GM18508 (cell line): Measurements from ENCODE around the gene ZNF507.

Experiments used
- ATAC-seq: cut with Tn5 transposase; IDR thresholded peaks from one replicate; pipeline ENCODE4 v1.9.1; 2021; ENCODE audit warnings: moderate number of reproducible peaks; ENCODE audit not compliant: insufficient read depth, unreplicated experiment

ZNF507 gene

DNA sequence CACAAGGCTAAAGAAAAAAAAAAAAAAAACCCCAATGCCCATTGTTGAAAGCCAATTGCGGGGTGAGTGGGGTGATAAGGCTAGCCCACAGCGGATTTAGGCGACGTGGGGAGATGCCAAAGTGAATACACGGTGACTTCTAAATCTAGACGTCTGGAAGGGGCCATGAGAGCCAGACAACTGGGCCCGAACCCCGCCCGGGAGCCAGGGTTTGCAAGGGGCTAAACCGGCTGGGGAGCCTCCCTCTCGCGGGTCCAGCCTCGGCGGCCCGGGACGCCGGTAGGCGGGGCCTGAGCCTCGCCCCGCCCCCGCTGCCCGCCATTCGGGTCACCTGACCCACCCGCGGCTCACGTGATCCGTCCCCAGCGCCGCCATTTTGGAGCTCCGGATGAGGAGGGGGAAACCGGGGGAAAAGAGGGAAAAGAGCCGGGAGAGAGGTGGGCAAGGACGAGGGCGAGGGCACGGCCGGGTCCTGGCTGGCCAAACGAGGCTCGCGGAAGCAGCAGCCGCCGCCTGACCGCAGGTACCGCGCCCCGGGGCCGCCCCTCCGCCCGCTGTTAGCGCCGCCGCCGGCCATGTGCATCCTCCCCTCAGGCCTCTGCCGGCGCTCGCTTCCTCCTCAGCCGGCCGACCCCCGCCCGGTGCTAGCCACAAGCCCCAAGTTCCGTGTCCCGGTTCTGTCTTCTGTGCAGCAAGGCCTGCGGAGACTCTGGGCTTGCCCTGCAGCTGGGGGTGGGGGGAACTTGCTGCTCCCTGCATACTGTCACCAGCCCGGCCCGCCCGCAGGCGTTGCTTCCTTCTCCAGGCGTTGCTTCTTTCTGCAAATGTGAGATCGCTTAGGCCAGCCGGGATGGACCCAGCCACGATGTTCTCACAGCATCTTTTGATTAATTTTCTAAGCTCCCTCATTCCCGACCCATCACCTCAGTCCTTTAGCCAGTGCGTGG, at the start of gene ZNF507:
Gene ZNF507, plus strand, starts transcription at position 350 of the 947 bp plus-strand sequence. CDS start 7,221 bp downstream, outside the sequence.
- ATAC-seq, result peak; percentile 39

DNA sequence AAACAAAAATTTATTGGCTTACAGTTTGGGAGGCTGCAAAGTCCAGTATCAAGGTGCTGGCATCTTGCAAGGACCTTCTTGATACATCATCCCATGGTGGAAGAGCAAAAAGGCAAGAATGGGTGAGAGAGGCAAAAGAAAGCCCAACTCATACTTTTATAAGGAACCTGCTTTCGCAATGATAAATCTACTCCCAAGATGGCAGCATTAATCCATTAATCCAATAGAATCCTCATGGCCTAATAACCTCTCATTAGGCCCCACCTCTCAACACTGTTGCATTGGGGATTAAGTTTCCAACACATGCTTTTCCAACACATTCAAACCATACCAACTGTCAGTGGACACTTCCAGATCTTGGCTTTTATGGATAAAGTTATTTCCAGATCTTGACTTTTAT, 48.7 kb upstream of the ZNF507 start:
- ATAC-seq, result no peak

GRCh38 chr19:32302778-32303177, 42.6 kb upstream of the ZNF507 start:
- no peak for ATAC-seq

DNA sequence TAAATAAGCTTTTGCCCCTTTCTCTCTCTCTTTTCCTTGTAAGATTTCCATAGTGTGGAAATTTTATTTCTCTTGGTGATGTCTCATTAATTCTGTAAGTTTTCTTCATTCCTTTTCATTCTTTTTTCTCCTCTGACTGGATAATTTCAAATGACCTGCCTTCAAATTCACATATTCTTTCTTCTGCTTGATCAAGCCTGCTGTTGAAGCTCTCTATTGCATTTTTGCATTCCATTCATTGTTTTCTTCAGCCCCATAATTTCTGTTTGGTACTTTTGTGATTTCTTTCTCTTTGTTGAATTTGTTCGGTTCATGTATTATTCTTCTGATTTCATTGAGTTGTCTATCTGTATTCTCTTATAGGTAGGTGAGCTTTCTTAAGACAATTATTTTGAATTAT, 42.2 kb upstream of the ZNF507 start:
- no peak for ATAC-seq

DNA sequence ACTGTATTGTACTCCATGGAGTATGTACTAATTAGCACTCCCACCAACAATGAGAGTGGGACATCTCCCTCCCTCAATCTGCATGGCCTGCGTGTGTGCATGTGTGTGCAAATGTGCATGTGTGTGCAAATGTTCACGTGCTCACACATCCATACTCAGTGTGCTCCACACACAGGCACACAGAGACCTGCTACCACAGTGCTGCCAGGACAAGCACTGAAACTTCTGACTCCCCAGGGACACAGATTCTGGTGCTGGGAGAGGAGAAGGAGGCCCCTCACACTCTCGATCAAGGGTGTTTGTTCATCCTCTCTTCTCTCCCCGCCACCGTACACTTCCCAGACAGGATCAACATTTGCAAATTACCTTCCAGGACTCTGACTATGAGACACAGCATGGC, 37.8 kb upstream of the ZNF507 start:
- ATAC-seq, result no peak

GRCh38 chr19:32308431-32309077, 36.9 kb upstream of the ZNF507 start:
- ATAC-seq, result no peak

DNA sequence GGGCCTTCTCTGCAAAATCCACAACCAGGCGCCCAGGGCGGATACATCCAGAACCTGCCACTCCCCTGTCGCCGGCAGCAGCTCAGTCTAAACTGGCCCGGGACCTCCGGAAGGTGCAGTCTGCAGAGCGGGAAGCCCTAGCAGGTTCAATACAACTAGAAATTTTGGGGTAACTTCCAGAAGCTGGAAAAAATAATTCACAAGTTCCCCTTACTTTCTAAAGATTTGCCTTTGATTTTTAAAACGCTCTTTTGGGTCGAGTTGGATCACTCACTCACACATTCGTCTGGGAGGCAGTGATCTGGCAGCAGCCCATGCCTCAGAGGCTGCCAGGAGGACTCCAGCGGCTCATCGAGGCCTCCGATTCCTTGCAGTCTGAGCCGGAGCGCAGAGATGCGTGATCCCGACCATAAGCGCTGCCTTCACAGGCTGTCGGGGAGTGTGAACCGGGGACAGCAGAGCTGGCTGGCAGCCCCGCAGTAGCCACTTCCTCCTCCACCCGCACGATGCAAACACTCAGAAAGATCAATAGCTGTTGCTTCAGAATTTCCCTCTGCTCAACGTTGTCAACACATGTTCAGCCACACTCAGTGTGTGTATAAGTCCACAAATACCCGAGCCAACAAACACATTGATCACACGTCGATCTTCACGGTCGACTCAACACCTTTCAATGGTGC, 35.6 kb upstream of the ZNF507 start:
- ATAC-seq, result no peak

DNA sequence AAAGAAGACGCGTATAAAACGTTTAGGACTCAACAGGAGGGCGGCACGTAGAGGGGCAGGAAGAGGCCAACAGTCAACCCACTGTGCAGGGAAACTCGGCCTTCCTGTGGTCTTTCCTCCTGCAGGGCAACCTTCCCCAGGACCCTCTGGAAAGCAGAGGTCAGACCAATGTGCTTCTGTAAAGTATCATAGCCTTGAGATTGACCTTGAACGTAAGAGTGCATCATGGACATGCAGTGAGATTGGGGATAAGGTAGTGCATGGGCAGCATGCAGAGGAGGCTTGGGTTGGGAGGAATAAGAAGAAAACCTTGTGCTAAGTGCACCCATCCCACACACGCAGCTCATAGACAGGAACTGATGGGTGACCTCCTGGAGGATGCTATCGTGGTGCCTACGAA, 34.0 kb upstream of the ZNF507 start:
- ATAC-seq, result no peak

DNA sequence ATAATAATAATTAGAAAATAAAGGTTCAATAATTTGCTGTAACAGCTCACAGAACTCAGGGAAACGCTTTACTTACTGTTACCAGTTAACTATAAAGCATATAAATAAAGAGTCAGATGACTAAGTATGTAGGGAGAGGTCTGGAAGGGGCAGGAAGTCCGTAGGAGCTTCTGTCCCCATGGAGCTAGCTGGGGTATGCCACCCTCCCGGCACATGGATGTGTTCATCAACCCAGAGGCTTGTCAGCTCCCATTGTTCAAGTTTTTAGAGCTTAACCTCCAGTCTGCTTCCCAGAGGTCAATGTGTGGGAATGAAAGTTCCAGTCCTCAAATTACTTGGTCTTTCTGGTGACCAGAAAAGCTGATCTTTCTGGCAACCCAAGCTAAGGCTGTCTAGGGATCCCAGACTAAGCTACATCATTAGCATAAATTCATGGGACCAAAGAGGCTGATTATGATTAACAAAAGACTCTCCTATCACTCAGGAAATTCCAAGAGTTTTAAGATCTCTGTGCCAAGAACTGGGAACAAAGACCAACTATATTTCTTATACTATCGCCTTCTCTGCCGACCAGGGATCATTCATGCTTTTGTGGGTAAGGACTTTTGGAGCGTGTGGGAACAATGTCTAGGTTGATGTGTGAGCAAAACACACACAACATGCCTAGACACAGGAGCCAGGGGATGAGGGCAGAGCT, 31.7 kb upstream of the ZNF507 start:
- no peak for ATAC-seq

DNA sequence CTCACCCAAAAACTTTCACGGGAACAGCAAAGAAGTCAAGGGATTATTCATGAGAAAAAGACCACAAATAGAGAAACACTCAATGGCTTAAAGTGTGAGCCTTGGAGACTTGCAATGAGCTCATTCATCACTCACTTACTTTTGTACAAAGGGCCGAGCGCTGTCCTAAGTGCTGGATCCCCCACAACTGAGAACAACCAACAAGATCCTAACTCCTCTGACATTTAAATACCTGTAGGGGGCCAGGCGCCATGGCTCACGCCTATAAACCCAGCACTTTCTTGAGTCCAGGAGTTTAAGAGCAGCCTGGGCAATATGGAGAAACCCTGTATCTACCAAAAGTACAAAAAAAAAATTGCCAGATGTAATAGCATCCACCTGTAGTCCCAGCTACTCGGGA, 29.4 kb upstream of the ZNF507 start:
- ATAC-seq, result no peak

GRCh38 chr19:32317086-32317485, 28.3 kb upstream of the ZNF507 start:
- ATAC-seq, result no peak

DNA sequence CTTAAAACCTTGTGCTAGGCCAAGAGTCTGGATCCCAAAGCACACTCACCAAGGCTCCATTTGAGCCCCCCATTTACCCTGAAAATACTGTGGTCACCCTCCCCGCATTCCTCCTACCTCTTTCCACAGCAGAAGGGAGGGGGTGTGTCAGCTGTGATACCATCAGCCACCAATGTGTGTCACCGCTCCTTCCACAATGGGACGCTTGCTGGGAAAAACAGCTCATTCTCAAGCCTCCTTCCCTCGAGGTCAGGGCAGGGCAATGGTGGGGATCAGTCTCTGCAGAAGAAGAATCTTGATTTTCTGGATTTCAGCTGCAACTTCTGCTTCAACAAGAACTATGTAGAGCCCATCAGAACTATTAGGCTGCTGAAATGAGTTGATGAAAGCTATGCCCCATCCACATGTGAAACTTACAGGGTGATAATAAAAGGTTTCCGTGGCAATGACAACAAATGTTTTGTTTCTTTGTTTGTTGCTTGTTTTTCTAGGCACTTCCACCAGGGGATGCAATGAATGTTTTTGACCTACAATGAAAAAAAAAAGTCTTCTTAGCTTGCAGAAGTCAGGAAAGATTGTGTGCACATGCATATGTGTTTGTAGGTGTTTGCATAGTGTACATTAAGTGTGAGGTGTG, 26.4 kb upstream of the ZNF507 start:
- ATAC-seq, result no peak

DNA sequence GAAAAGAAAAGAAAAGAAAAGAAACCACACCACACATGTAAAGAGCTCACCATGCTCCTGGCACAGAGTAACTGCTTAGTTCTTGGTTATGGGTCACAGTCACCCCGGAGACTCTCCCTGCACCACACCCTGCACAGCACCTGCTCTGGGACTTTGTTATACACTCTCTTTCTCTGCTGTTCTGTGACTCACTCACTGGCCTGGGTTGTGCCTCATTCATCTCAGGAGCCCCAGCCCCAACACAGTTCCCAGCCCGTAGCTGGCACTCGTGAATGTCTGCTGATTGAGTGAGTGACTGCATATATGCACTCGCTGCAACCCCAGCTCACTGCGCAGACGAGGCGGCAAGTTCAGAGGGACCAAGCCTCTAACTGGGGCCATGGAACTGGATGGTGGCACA, 22.9 kb upstream of the ZNF507 start:
- ATAC-seq, result no peak

DNA sequence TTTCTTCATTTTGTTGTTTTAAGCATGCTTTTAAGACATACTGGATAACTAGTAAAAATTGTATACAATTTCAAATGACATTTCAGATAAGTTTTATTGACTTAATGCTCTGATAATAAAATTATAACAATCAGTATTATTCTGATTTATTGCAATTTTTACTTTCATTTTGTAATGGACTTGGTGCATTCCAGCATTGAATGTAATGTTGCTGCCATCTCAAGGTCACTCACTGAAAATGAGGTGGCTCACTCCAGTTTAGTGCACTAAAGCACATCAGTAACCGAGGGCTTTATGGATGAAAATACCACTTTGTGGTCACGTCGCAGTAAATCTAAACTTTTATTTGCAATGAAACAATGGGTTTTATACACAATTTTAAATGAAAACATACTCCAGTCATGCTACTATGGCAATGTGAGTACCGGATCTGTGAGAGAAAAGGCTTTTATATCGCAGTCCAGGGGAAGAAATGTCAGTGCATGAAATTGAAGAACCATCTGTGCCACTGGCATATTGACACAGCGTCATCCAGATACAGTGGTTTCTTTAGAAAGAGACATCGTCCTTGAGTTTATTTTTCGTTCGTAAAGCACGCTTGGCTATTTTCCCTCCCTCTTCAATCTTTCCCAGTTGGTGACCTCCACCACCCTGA, 20.7 kb upstream of the ZNF507 start:
- ATAC-seq, result no peak

DNA sequence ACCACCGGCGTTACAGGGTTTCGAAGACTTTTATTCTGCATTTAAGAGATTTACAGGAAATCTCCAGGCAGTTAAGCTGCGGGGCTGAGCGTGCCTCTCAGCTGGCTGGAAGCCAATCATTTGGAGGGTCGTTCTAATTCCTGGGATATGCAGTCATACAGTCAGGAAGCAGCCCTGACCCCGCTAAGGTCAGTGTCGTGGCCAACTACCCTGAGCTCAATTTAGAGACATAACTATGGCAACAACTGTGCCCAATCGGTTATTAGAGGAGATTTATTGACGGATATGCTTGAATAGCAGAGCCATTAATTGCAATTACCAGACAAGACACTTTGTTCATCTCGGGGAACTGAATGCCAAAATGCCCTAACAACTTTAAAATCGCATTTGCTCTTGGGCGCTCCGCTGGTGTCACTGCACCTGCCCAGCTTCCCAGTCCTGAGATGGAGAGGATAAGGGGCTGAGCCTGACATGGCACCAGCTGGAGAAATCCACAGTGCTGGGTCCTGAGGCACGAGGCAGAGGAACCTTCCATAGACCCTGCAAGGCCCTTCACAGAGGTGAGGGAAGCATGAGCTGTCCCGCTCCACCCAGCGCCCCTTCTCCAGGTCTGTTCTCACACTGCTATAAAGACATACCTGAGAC, 15.1 kb upstream of the ZNF507 start:
- no peak for ATAC-seq

GRCh38 chr19:32333227-32333626, 12.2 kb upstream of the ZNF507 start:
- no peak for ATAC-seq

DNA sequence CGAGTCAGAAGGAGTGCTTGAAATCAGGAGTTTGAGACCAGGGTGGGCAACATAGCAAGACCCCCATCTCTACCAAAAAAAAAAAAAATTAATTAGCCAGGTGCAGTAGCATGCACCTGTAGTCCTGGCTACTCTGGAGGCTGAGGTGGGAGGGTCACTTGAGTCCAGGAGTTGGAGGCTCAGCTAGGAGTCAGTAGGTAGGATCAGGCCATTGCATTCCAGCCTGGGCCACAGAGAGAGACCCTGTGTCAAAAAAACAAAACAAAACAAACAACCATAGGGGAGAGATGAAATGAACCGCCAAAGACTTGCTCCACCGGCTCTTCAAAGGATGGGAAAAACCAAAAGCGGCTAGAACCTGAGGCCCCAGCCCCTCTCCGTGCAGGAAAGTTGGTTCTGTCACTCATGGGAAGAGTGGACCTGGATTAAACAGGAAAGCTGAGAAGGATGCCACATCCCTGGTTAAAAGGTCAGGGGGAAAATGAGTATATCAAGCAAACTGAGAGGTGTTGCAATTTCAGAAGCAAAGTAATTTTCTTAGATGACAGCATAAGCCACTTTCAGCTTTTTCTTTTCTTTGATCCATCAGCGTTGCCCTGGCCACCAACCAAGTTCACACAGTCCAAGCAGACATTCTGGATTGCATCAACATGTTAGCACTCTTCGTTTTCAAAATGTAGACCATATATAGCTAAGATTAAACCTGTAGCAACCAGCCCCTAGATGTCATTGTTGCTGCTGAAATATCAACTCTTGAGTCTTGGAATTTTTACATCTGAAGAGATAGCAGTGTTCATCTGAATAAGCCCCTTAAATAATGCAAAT, 8.9 kb upstream of the ZNF507 start:
- ATAC-seq, result no peak

DNA sequence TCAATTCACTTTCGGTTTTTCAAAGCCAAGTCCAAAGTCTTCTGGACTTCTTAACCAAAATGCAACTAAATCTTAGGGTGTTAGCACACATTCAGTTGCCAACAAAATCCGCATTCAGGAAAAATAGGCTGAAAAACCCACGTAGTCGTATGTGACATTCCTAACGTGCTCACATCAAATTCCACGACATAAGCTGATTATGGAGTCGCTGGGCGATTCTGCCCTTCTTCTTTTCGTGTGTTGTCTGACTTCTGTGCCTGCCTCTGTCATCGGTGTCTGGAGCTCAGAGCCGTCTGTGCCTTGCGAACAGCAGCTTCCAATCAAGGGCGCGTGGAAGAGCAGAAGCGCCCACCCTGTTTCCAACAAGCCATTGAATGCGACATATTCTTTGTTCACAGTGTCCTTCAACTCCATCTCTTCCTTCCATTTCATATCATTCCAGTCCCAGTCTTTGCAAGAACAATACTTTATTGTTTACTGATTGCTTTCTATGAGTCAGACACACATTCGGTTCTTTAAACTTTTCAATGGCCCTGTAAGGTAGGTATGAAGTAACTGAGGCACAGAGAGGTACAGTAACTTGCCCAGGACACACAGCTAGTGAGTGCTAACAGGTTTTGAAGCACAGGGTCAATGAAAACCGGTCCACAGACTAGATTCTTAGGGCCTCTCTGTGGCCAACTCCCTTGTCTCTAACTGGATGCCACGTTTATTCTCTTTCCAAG, 8.2 kb upstream of the ZNF507 start:
- no peak for ATAC-seq
